CD14-positive monocyte (primary cell): ENCODE measurements around the gene DEK. TPM values are rescaled to one million over a fixed set of nuclear protein-coding genes. Genes with fewer than 3 reads are reported as not detected.

Experiments
- DNase-seq, 3 donors: peaks; one replicate each; pipeline ENCODE4 v3.0.0-alpha.2; 2011 to 2022
- H2AFZ ChIP-seq: 2 replicates; pipeline ENCODE4 v1.6.0; 2012; ENCODE audit warnings: mild to moderate bottlenecking, low read depth, low read length, inconsistent platforms; ENCODE audit not compliant: insufficient read depth, poor library complexity, severe bottlenecking
- H3K27ac ChIP-seq, 2 donors: 1 replicate in 1 of 2; 2 replicates in 1 of 2; pipeline ENCODE4 v1.5.1; 2012 to 2013; ENCODE audit warnings: low read length in 2 of 2, control low read depth in 1 of 2, inconsistent platforms in 1 of 2, low read depth in 1 of 2, mild to moderate bottlenecking in 1 of 2
- H3K27me3 ChIP-seq, 2 donors: one replicate each; pipeline versions ENCODE4 v1.6.0 to v1.6.1; 2011 to 2013; ENCODE audit warnings: low read length in 2 of 2; ENCODE audit not compliant: control insufficient read depth in 2 of 2, insufficient read depth in 2 of 2
- H3K36me3 ChIP-seq, 2 donors: replicated peaks in 1 of 2; 1 replicate in 1 of 2; 2 replicates in 1 of 2; pipeline versions ENCODE4 v1.5.1 to v1.6.1; 2012 to 2013; ENCODE audit warnings: low read length in 2 of 2, control low read depth in 1 of 2, inconsistent platforms in 1 of 2, mild to moderate bottlenecking in 1 of 2; ENCODE audit not compliant: insufficient read depth in 2 of 2, control insufficient read depth in 1 of 2
- H3K4me1 ChIP-seq, 2 donors: 1 replicate in 1 of 2; 2 replicates in 1 of 2; pipeline versions ENCODE4 v1.5.1 to v1.6.1; 2012 to 2013; ENCODE audit warnings: low read length in 2 of 2, control low read depth in 1 of 2, inconsistent platforms in 1 of 2, mild to moderate bottlenecking in 1 of 2, moderate library complexity in 1 of 2; ENCODE audit not compliant: insufficient read depth in 2 of 2, control insufficient read depth in 1 of 2
- H3K4me2 ChIP-seq: replicated peaks from 2 replicates; pipeline ENCODE3; 2012; ENCODE audit warnings: low read length, moderate library complexity, mild to moderate bottlenecking; ENCODE audit not compliant: poor library complexity, severe bottlenecking; ENCODE audit errors: extremely low read depth
- H3K4me3 ChIP-seq, 3 experiments: fragments of 200-600 bp in 1 of 3; sonication (generic) in 1 of 3; replicated peaks in 1 of 3; 1 replicate in 2 of 3; 2 replicates in 1 of 3; pipeline ENCODE4 v1.5.1; 2011 to 2013; ENCODE audit warnings: low read length in 3 of 3, mild to moderate bottlenecking in 3 of 3, control low read depth in 2 of 3, low read depth in 2 of 3, inconsistent platforms in 1 of 3, moderate library complexity in 1 of 3
- H3K79me2 ChIP-seq: 2 replicates; pipeline ENCODE4 v1.6.0; 2012; ENCODE audit warnings: mild to moderate bottlenecking, control low read depth, inconsistent platforms, low read length, moderate library complexity; ENCODE audit not compliant: insufficient read depth
- H3K9ac ChIP-seq: 2 replicates; pipeline ENCODE4 v1.6.0; 2017; ENCODE audit warnings: low read length, mild to moderate bottlenecking; ENCODE audit not compliant: insufficient read depth, poor library complexity, severe bottlenecking
- H3K9me3 ChIP-seq, 2 donors: replicated peaks in 1 of 2; 1 replicate in 1 of 2; 2 replicates in 1 of 2; pipeline versions ENCODE4 v1.5.1 to v1.6.1; 2012 to 2013; ENCODE audit warnings: low read length in 2 of 2, control low read depth in 1 of 2; ENCODE audit not compliant: control insufficient read depth in 1 of 2, insufficient read depth in 1 of 2
- H4K20me1 ChIP-seq: 2 replicates; pipeline ENCODE4 v1.6.0; 2012; ENCODE audit warnings: mild to moderate bottlenecking, low read length, control low read depth, moderate library complexity; ENCODE audit not compliant: insufficient read depth
- H3K27ac Mint-ChIP-seq, 7 donors: one replicate each; pipeline ENCODE4 v1.8.0; 2020; ENCODE audit warnings: mild to moderate bottlenecking in 7 of 7, mixed read lengths in 7 of 7, moderate library complexity in 6 of 7, inconsistent platforms in 2 of 7
- H3K27me3 Mint-ChIP-seq, 3 donors: one replicate each; pipeline ENCODE4 v1.8.0; 2021 to 2022; ENCODE audit warnings: low read depth in 3 of 3, mild to moderate bottlenecking in 3 of 3, mixed read lengths in 3 of 3, moderate library complexity in 3 of 3, inconsistent platforms in 1 of 3
- H3K36me3 Mint-ChIP-seq, 2 donors: one replicate each; pipeline ENCODE4 v1.8.0; 2020; ENCODE audit warnings: mixed read lengths in 2 of 2, inconsistent platforms in 1 of 2, mild to moderate bottlenecking in 1 of 2
- H3K4me1 Mint-ChIP-seq: one replicate; pipeline ENCODE4 v1.8.0; 2020; ENCODE audit warnings: mild to moderate bottlenecking, mixed read lengths
- H3K4me3 Mint-ChIP-seq, 2 donors: one replicate each; pipeline ENCODE4 v1.8.0; 2020; ENCODE audit warnings: mild to moderate bottlenecking in 2 of 2, mixed read lengths in 2 of 2, moderate library complexity in 1 of 2
- H3K9me3 Mint-ChIP-seq, 7 donors: one replicate each; pipeline ENCODE4 v1.8.0; 2020 to 2022; ENCODE audit warnings: mixed read lengths in 7 of 7, mild to moderate bottlenecking in 6 of 7, moderate library complexity in 6 of 7, inconsistent platforms in 2 of 7
- WGBS: methylation state at CpG from one replicate; pipeline ENCODE4 v1.1.5; 2013; ENCODE audit warnings: missing lambda C conversion rate; ENCODE audit not compliant: insufficient coverage; 5-methylcytosine and 5-hydroxymethylcytosine counted together
- intact Hi-C, 2 donors: fragments of 100-400 bp; cut with micrococcal nuclease; formaldehyde crosslinking; loops; one replicate each; pipeline versions ENCODE4 v1.15.0 to v1.15.1; 2023
- polyA plus RNA-seq, 3 donors: library from polyadenylated mRNA; depleted of rRNA in 1 of 3; unstranded in 2 of 3; stranded (reverse) in 1 of 3; fragments of 300-500 nt in 2 of 3; fragments of >200 nt in 1 of 3; fragmentation: Illumina TruSeq in 2 of 3; gene quantifications; 1 replicate in 2 of 3; 2 replicates in 1 of 3; pipeline ENCODE4 v1.2.3, GENCODE V29; 2012 to 2021
- TF ChIP-seq, protein P1 (sequence below): fragments of 200-600 bp; IDR thresholded peaks from one replicate; pipeline ENCODE4 v1.8.0; 2022; ENCODE audit warnings: antibody characterized with exemption, mild to moderate bottlenecking

Gene DEK
- polyA plus RNA-seq, 3 donors, result 32.3 to 63.9 (median 56.5) TPM

DNA sequence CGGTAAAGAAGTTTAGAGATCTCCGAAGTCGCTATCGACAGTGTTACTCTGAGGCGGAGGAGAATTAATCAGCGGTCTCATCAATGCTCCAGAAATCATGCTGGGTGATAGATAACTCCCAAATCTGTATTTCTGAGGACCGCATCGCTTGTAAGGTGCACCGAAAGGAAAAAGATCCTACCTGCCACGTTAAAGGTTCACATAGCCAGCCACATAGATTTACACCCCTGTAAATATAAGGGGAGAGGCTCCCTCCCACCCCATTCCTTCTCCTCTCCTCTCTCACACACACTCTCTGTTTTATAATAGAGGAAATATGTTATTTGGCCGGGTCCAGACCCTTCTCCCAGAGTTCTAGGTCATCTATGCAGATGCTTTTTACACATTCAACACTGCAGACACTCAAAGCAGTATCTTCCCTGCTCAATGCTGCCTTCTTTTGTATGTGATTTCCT is 620 bp upstream of the DEK start:
- H3K36me3 Mint-ChIP-seq, result peaks cover 8 to 12% of the 10 kb centered on the region in 2 donors
- peak overlapping the region; percentile 83 for H3K9ac ChIP-seq
- H3K4me3 ChIP-seq, result peak overlapping the region; percentile 48 to 87 (median 81)
- H3K9me3 ChIP-seq, result peaks cover 0 to 6% of the 10 kb centered on the region in 2 donors
- intact Hi-C loops, result loop anchor here (5.0 to 10.0 kb wide), 5 partner anchors 60 to 237 kb away; partner anchors contain the start of genes KDM1B (in 2 of the 2), TPMT (in 2 of the 2) and RNF144B (in 1 of the 2)
- H3K27ac ChIP-seq, result peak overlapping the region; percentile 43 to 88
- peaks cover 0 to 8% (median 3%) of the 10 kb centered on the region in 7 donors for H3K9me3 Mint-ChIP-seq
- peaks cover 0 to 2% of the 10 kb centered on the region in 2 donors for H3K36me3 ChIP-seq
- H3K4me2 ChIP-seq, result peak overlapping the region; percentile 89
- H3K4me1 ChIP-seq, result peaks cover 36 to 39% of the 10 kb centered on the region in 2 donors
- WGBS, result 0% methylated on average over 6 of the region's 11 CpGs
- peak overlapping the region; percentile 84 for H2AFZ ChIP-seq
- no peaks in the 10 kb centered on the region for H3K27me3 ChIP-seq
- peaks cover 41% of the 10 kb centered on the region for H3K4me1 Mint-ChIP-seq
- no peak for DNase-seq
- H3K27me3 Mint-ChIP-seq, result peaks cover 0 to 3% (median 0%) of the 10 kb centered on the region in 3 donors
- H4K20me1 ChIP-seq, result peaks cover 29% of the 10 kb centered on the region
- TF ChIP-seq, protein P1, sequence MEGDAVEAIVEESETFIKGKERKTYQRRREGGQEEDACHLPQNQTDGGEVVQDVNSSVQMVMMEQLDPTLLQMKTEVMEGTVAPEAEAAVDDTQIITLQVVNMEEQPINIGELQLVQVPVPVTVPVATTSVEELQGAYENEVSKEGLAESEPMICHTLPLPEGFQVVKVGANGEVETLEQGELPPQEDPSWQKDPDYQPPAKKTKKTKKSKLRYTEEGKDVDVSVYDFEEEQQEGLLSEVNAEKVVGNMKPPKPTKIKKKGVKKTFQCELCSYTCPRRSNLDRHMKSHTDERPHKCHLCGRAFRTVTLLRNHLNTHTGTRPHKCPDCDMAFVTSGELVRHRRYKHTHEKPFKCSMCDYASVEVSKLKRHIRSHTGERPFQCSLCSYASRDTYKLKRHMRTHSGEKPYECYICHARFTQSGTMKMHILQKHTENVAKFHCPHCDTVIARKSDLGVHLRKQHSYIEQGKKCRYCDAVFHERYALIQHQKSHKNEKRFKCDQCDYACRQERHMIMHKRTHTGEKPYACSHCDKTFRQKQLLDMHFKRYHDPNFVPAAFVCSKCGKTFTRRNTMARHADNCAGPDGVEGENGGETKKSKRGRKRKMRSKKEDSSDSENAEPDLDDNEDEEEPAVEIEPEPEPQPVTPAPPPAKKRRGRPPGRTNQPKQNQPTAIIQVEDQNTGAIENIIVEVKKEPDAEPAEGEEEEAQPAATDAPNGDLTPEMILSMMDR, result no peak
- H3K4me3 Mint-ChIP-seq, result peak overlapping the region; percentile 87 to 94
- peaks cover 50% of the 10 kb centered on the region for H3K79me2 ChIP-seq
- peak overlapping the region; percentile 81 to 91 (median 87) for H3K27ac Mint-ChIP-seq

DNA sequence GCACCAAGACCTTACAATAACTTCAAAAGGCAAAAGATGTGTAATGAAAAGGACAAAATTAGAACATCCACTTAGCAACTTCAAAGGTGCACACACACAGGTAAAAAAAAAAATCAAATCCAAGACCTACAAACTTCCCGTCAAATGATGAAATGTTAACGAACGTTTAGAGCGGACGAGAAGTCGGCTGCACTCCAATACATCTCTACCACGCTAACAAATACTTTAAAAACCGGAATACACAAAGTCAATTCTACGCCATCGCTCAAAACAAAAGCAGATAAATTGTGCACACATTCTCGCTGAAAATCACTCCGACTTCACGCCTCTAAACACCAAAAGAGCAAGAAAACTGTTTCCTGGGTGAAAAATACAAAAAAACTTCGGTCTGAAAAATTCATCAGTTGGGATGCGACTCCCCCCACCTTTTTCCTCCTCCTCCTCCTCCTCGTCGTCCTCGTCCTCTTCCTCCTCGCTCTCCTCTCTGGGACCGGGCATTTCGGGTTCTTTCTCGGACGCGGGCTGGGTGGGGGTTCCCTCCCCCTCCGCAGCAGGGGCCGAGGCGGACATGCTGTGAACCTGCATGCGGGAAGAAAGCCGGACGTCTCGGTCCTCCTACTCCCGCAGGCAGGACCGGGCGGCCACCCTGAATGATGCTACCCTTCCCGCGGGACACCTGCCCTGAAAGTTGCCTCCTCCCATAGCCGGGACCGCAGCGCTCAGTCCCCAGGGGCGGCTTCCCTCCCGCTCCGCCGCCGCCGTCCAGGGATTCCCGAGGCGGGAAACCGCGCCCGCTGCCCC is 712 bp downstream of the DEK start:
- peaks cover 0 to 6% of the 10 kb centered on the region in 2 donors for H3K9me3 ChIP-seq
- peaks cover 63% of the 10 kb centered on the region for H3K79me2 ChIP-seq
- H3K9me3 Mint-ChIP-seq, result peaks cover 0 to 8% (median 3%) of the 10 kb centered on the region in 7 donors
- under 1% methylated on average over 45 of the region's 50 CpGs for WGBS
- peak in 1 of 3 donors; percentile 28 for DNase-seq
- intact Hi-C loops, result loop anchor here (5.0 to 10.0 kb wide), 5 partner anchors 61 to 239 kb away; partner anchors contain the start of genes KDM1B (in 2 of the 2), TPMT (in 2 of the 2) and RNF144B (in 1 of the 2)
- peak overlapping the region; percentile 84 for H2AFZ ChIP-seq
- peaks cover 0 to 4% of the 10 kb centered on the region in 2 donors for H3K36me3 ChIP-seq
- peaks cover 9 to 16% of the 10 kb centered on the region in 2 donors for H3K36me3 Mint-ChIP-seq
- peak overlapping the region; percentile 94 to 96 for H3K4me3 Mint-ChIP-seq
- H3K4me3 ChIP-seq, result peak overlapping the region; percentile 58 to 87 (median 81)
- H3K4me1 ChIP-seq, result peaks cover 41 to 44% of the 10 kb centered on the region in 2 donors
- H4K20me1 ChIP-seq, result peaks cover 42% of the 10 kb centered on the region
- peaks cover 46% of the 10 kb centered on the region for H3K4me1 Mint-ChIP-seq
- H3K9ac ChIP-seq, result peak overlapping the region; percentile 83
- no peaks in the 10 kb centered on the region for H3K27me3 Mint-ChIP-seq
- TF ChIP-seq, protein P1, result no peak
- peak overlapping the region; percentile 87 to 97 (median 95) for H3K27ac Mint-ChIP-seq
- peak overlapping the region; percentile 89 for H3K4me2 ChIP-seq
- H3K27me3 ChIP-seq, result no peaks in the 10 kb centered on the region
- H3K27ac ChIP-seq, result peak overlapping the region; percentile 73 to 88
